ENCODE results near the gene MAPK8. TPM values are rescaled to one million over a fixed set of nuclear protein-coding genes. Genes with fewer than 3 reads are reported as not detected.
A peak's percentile ranks its signal among the peaks of the same experiment; 100 is the strongest.

MAPK8 gene
- total RNA-seq, 1 donor from 2014 or later = 47.4 TPM

DNA sequence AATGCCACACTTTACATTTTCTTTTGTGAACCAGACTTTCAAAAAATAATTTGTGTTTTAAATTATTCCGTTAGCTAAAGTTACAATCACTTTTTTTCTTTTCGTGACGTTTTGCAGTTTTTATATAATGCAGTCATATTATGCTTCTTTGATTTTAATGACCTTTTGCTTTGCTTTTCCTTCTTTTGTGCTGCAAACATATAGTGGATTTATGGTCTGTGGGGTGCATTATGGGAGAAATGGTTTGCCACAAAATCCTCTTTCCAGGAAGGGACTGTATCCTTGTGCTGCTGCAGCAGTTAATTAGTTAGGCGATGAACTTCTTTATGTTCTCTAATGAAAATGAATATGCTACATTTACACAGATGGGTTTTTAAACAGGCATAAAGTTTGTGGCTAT is 117.4 kb downstream of the MAPK8 start:
- Mint-ChIP-seq H3K4me1 (ENCODE audit: low read depth, unreplicated experiment) (peaks cover 2% of the 10 kb centered on the region), H3K4me3 (ENCODE audit: unreplicated experiment) (no peak overlapping the region), H3K9me3 (ENCODE audit: unreplicated experiment) (no peaks in the 10 kb centered on the region), H3K27ac (ENCODE audit: unreplicated experiment) (no peak overlapping the region), H3K36me3 (ENCODE audit: low read depth, unreplicated experiment) (peaks cover 2% of the 10 kb centered on the region), H3K27me3 (ENCODE audit: low read depth, unreplicated experiment) (no peaks in the 10 kb centered on the region)
- Histone ChIP-seq H2AFZ (ENCODE audit: low read depth, low read length) (no peak overlapping the region), H3K9me3 (ENCODE audit: insufficient read depth, low read depth, low read length) (no peaks in the 10 kb centered on the region), H3K27me3 (ENCODE audit: insufficient read depth, low read length) (no peaks in the 10 kb centered on the region), H3K27ac (ENCODE audit: low read depth, low read length) (no peak overlapping the region), H3K4me3 (ENCODE audit: insufficient read depth, low read depth, low read length) (no peak overlapping the region), H3K36me3 (ENCODE audit: insufficient read depth, low read length) (peaks cover 3% of the 10 kb centered on the region), H3K79me2 (ENCODE audit: insufficient read depth, low read length) (no peaks in the 10 kb centered on the region), H3K4me2 (ENCODE audit: low read length) (no peak overlapping the region), H4K20me1 (ENCODE audit: insufficient read depth, low read length) (peaks cover 9% of the 10 kb centered on the region), H3K4me1 (ENCODE audit: insufficient read depth, low read length) (no peaks in the 10 kb centered on the region), H3K9ac (ENCODE audit: low read length) (no peak overlapping the region)
- FAIRE-seq (no peak), DNase-seq (ENCODE audit: low read depth) (no peak)
- TF ChIP-seq, protein P1, sequence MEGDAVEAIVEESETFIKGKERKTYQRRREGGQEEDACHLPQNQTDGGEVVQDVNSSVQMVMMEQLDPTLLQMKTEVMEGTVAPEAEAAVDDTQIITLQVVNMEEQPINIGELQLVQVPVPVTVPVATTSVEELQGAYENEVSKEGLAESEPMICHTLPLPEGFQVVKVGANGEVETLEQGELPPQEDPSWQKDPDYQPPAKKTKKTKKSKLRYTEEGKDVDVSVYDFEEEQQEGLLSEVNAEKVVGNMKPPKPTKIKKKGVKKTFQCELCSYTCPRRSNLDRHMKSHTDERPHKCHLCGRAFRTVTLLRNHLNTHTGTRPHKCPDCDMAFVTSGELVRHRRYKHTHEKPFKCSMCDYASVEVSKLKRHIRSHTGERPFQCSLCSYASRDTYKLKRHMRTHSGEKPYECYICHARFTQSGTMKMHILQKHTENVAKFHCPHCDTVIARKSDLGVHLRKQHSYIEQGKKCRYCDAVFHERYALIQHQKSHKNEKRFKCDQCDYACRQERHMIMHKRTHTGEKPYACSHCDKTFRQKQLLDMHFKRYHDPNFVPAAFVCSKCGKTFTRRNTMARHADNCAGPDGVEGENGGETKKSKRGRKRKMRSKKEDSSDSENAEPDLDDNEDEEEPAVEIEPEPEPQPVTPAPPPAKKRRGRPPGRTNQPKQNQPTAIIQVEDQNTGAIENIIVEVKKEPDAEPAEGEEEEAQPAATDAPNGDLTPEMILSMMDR (IDR thresholded peaks at IDR 0.05; ENCODE audit: insufficient read depth, low read depth, low read length) = no peak
- TF ChIP-seq EZH2 (IDR thresholded peaks at IDR 0.05; ENCODE audit: insufficient read depth, low read length) = no peak

DNA sequence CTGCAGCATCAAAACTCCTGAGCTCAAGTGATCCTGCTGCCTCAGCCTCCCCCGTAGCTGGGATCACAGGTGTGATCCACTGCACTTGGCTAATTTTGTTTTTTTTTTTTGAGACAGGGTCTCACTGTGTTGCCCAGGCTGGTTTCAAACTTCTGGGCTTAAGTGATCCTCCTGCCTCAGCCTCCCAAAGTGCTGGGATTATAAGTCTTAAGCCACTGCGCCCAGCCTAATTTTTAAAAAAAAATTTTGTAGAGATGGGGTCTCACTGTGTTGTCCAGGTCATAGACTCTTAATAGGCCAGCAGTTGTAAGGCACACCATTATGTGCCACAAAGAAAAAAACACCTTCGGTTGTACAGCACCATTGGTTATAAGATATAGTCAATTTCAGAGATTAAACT is 122.4 kb downstream of the MAPK8 start:
- TF ChIP-seq, protein P1 (IDR thresholded peaks at IDR 0.05; ENCODE audit: insufficient read depth, low read depth, low read length) = no peak
- TF ChIP-seq EZH2 (IDR thresholded peaks at IDR 0.05; ENCODE audit: insufficient read depth, low read length) = no peak
- peaks cover 6% of the 10 kb centered on the region for H3K36me3 Mint-ChIP-seq (ENCODE audit: low read depth, unreplicated experiment)
- Histone ChIP-seq H3K36me3 (ENCODE audit: insufficient read depth, low read length) (peaks cover 17% of the 10 kb centered on the region), H2AFZ (ENCODE audit: low read depth, low read length) (no peak overlapping the region), H3K4me3 (ENCODE audit: insufficient read depth, low read depth, low read length) (no peak overlapping the region), H3K9ac (ENCODE audit: low read length) (no peak overlapping the region), H3K4me2 (ENCODE audit: low read length) (no peak overlapping the region), H4K20me1 (ENCODE audit: insufficient read depth, low read length) (peaks cover 1% of the 10 kb centered on the region), H3K27ac (ENCODE audit: low read depth, low read length) (no peak overlapping the region), H3K9me3 (ENCODE audit: insufficient read depth, low read depth, low read length) (no peaks in the 10 kb centered on the region), H3K79me2 (ENCODE audit: insufficient read depth, low read length) (no peaks in the 10 kb centered on the region), H3K27me3 (ENCODE audit: insufficient read depth, low read length) (no peaks in the 10 kb centered on the region), H3K4me1 (ENCODE audit: insufficient read depth, low read length) (no peaks in the 10 kb centered on the region)
- H3K4me1 Mint-ChIP-seq (ENCODE audit: low read depth, unreplicated experiment) = peaks cover 5% of the 10 kb centered on the region
- no peak overlapping the region for H3K4me3 Mint-ChIP-seq (ENCODE audit: unreplicated experiment)
- no peaks in the 10 kb centered on the region for H3K27me3 Mint-ChIP-seq (ENCODE audit: low read depth, unreplicated experiment)
- H3K9me3 Mint-ChIP-seq (ENCODE audit: unreplicated experiment) = no peaks in the 10 kb centered on the region
- FAIRE-seq = no peak
- no peak overlapping the region for H3K27ac Mint-ChIP-seq (ENCODE audit: unreplicated experiment)
- no peak for DNase-seq (ENCODE audit: low read depth)

DNA sequence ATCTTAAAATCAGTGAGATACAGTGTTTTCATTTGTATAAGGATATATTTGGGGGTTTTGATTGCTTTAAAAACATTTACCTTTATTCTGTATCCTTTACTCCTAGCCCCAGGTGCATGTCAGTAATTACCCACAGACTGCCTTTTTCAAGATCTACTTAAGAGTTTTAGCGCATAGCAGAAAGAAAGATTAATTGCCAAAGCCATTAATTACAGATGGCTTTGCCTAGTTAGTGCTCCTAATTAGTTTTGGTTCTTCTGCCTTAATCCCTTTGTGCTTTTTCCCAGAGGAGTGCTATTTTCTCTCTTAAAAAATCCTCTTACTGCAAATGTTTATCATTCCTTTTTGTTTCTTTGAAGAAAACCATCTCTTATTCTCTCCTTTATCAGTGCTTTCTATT is 122.8 kb downstream of the MAPK8 start:
- Mint-ChIP-seq H3K27me3 (ENCODE audit: low read depth, unreplicated experiment) (no peaks in the 10 kb centered on the region), H3K4me1 (ENCODE audit: low read depth, unreplicated experiment) (peaks cover 5% of the 10 kb centered on the region), H3K4me3 (ENCODE audit: unreplicated experiment) (no peak overlapping the region), H3K36me3 (ENCODE audit: low read depth, unreplicated experiment) (peaks cover 6% of the 10 kb centered on the region), H3K9me3 (ENCODE audit: unreplicated experiment) (no peaks in the 10 kb centered on the region), H3K27ac (ENCODE audit: unreplicated experiment) (no peak overlapping the region)
- no peaks in the 10 kb centered on the region for H3K9me3 ChIP-seq (ENCODE audit: insufficient read depth, low read depth, low read length)
- FAIRE-seq = peak; percentile 26
- H3K27me3 ChIP-seq (ENCODE audit: insufficient read depth, low read length) = no peaks in the 10 kb centered on the region
- no peak overlapping the region for H3K9ac ChIP-seq (ENCODE audit: low read length)
- no peaks in the 10 kb centered on the region for H3K4me1 ChIP-seq (ENCODE audit: insufficient read depth, low read length)
- no peaks in the 10 kb centered on the region for H3K79me2 ChIP-seq (ENCODE audit: insufficient read depth, low read length)
- TF ChIP-seq, protein P1 (IDR thresholded peaks at IDR 0.05; ENCODE audit: insufficient read depth, low read depth, low read length) = no peak
- TF ChIP-seq EZH2 (IDR thresholded peaks at IDR 0.05; ENCODE audit: insufficient read depth, low read length) = no peak
- H2AFZ ChIP-seq (ENCODE audit: low read depth, low read length) = no peak overlapping the region
- H3K4me2 ChIP-seq (ENCODE audit: low read length) = no peak overlapping the region
- no peak overlapping the region for H3K4me3 ChIP-seq (ENCODE audit: insufficient read depth, low read depth, low read length)
- no peaks in the 10 kb centered on the region for H4K20me1 ChIP-seq (ENCODE audit: insufficient read depth, low read length)
- no peak for DNase-seq (ENCODE audit: low read depth)
- no peak overlapping the region for H3K27ac ChIP-seq (ENCODE audit: low read depth, low read length)
- peaks cover 17% of the 10 kb centered on the region for H3K36me3 ChIP-seq (ENCODE audit: insufficient read depth, low read length)
